ENCODE measurements around the gene TRH.
"Not testable (repeated sequence)": the region's sequence is repeated elsewhere in the genome, so short reads cannot be mapped to it uniquely, and the experiment has no call there.

TRH gene

GRCh38 chr3:130010556-130010955 is 36.0 kb downstream of the TRH start:
- no peak for DNase-seq (ENCODE audit: low spot score)

GRCh38 chr3:130012108-130012507 is 37.6 kb downstream of the TRH start:
- DNase-seq (ENCODE audit: low spot score): not testable (repeated sequence)

GRCh38 chr3:130013246-130013645 is 38.7 kb downstream of the TRH start:
- not testable (repeated sequence) for DNase-seq (ENCODE audit: low spot score)

GRCh38 chr3:130014526-130014925 is 40.0 kb downstream of the TRH start:
- DNase-seq (ENCODE audit: low spot score): no peak

DNA sequence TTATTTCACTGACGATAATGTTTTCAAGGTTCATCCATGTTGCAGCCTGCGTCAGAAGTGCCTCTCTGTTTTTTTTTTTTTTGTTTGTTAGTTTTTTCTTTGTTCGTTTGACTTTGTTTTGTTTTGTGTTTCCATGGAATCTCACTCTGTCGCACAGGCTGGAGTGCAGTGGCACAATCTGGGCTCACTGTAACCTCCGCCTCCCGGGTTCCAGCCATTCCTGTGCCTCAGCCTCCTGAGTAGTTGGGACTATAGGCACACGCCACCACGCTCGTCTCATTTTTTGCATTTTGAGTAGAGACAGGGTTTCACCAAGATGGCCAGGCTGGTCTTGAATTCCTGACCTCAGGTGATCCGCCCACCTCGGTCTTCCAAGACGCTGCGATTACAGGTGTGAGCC is 43.1 kb downstream of the TRH start:
- DNase-seq (ENCODE audit: low spot score): not testable (repeated sequence)

DNA sequence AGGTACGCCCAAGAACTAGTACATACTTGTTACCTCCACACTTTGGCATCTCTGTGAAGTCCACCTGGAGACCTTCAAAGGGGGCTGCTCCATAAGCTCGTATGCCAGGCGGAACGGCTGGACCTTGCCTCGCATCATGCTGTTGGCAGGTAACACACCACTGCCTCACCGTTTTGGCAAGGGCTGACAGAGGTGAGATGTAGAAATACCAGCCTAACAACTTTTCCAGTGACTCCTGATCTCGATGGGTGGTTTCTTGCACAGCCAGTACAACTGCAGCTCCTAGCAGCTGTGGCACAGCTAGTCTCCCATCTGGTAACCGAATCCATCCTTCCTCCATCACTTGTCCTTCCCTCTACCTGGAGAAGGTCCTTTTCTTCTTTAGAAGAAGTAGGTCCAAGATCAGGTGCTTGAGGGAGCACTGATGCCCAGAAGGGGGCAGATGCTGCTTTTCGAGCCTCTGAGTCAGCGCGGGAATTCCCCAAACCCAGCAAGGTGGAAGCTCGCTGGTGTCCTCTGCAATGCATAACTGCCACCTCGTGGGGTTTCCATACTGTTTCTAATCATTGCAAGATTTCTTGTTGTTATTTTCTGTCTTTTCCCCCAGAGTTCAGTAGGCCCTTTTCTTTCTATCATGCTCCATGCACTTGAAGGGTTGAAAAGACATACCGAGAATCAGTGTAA is 51.8 kb downstream of the TRH start:
- DNase-seq (ENCODE audit: low spot score): not testable (repeated sequence)

DNA sequence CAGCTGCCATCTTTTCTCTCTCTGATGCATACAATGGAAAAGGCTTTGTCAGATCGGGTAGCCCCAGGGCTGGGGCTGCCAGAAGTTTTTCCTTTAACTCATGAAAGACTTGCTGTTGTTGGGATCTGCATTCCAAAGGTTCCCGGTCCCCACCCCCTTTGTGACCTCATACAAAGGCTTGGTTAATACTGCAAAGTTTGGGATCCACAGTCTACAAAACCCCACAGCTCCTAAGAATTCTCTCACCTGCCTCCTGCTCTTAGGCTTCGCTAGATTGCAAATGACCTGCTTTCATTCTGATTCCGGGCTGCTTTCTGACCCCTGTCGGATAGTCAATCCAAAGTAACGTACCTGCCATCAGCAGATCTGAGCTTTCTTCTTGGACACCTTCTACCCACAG is 52.9 kb downstream of the TRH start:
- DNase-seq (ENCODE audit: low spot score): not testable (repeated sequence)
